Measurements from ENCODE around the gene CELSR3. TPM values are rescaled to one million over a fixed set of nuclear protein-coding genes. Genes with fewer than 3 reads are reported as not detected.

The CELSR3 gene
- total RNA-seq, 1 experiment from 2014 or later: 0.79 TPM

- DNase-seq (ENCODE audit: extremely low read depth, low read depth): no peak
Observed at GRCh38 chr3:48634661-48635221, 27.9 kb downstream of the CELSR3 start.

DNA sequence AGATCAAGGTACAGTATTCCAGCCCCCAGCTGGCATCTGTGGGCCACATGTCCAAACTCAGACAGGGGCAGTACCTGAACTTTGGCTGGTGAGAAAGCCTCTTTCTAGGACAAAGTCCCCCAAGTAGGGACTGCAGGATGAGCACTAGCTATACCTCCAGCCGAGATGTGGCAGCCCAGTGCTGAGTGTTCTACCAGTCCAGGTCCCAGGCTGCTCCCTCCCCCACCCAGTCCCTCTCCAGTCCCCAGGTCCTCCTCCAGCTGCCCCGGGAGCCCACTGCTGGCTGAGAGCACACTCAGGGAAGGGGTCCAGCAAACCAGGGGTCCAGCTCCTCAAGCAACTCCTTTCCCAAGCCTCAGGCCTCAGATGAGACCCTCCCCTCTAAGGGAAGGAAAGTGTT lies 28.9 kb downstream of the CELSR3 start:
- DNase-seq (ENCODE audit: extremely low read depth, low read depth): no peak

GRCh38 chr3:48633256-48633655 lies 29.4 kb downstream of the CELSR3 start:
- no peak for DNase-seq (ENCODE audit: extremely low read depth, low read depth)

- no peak for DNase-seq (ENCODE audit: extremely low read depth, low read depth)
Observed at GRCh38 chr3:48631516-48632448, 30.9 kb downstream of the CELSR3 start.

DNA sequence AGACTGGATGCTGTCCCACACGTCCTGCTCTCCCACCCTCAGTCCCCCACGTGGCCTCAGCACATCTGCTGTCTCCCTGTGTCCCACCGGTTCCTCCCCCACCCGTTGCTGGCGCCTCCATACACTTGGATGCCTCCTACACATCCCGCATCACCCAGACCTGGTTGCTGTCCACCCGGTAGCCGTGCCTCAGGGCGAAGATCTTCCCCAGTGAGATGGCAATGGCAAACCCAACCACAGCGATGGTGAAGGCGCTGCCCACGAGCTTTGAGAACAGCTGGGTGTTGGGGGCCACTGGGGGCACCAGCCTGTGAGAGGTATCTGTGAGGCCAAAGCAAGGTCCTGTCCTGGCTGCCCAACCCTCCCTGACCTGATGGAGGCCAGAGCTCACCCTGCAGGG lies 31.9 kb downstream of the CELSR3 start:
- DNase-seq (ENCODE audit: extremely low read depth, low read depth): no peak

DNA sequence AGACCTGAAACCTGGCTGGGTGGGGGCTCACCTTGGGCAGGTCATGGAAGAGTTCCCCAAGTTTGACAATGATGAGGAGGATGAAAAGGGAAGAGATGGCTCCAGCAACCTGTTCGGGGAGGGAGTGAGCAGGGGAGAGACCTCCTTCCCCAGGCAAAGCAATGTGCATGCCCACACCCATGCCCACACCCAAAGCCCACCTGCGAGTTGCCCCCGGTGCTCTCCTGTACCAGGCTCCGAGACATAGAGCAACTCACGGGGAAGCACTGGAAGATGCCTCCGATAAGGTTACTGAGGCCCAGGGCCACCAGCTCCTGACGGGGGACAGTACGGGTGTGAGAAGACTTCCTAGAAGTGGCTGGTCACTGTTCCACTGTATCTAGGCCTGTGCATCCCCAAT lies 32.3 kb downstream of the CELSR3 start:
- DNase-seq (ENCODE audit: extremely low read depth, low read depth): no peak

GRCh38 chr3:48629894-48630293 lies 32.8 kb downstream of the CELSR3 start:
- no peak for DNase-seq (ENCODE audit: extremely low read depth, low read depth)

DNA sequence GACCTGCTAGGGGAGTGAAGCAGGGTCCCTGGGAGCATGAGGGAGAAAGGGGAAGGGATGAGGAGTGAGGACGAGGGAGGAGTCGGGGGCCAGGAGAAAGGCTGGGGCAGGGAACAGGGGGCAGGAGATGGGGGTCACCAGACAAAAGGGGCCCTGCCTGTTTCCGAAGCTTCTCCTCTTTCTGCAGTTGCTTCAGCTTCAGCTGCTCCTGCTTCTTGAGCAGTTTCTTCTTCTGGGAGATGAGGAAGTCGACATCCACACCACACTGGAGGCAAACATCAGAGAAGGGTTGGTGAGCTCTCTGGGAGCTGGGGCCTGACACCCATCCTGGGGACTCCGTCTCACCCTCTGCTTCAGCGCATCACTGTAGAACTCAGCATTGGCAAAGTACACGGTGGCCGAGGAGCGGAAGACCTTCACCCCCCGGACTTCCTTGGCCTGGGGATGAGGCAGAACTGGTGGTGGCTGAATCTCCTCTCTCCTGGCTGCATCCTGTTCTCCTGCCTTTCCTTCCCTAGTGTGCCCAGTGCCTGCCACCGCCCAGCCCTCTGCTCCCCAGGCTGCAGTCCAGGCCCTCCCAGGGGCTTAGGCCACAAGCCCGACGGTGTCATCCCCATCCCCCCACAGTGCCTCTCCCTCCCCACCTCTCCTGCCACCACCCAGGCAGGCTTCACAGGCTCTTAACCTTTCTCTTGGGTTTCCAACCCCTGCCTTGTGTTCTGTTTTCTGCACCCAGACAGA lies 34.2 kb downstream of the CELSR3 start:
- DNase-seq (ENCODE audit: extremely low read depth, low read depth): no peak

- DNase-seq (ENCODE audit: extremely low read depth, low read depth): no peak
Observed at GRCh38 chr3:48625600-48625999, 37.1 kb downstream of the CELSR3 start.

DNA sequence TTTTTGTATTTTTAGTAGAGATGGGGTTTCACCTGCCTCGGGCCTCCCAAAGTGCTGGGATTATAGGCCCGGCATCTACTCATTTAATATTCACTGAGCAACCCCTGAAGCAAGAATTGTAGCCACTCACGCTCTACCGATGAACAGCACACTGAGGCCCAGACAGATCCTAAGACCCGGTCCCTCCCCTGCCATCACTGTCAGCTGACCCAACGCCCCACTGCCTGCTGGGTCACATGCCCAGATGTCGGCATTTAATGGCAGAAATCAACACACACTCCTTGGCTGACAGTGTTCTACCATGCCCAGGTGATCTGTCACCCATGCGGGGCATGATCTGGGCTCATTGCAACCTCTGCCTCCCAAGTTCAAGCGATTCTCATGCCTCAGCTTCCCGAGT lies 37.9 kb downstream of the CELSR3 start:
- DNase-seq (ENCODE audit: extremely low read depth, low read depth): no peak

DNA sequence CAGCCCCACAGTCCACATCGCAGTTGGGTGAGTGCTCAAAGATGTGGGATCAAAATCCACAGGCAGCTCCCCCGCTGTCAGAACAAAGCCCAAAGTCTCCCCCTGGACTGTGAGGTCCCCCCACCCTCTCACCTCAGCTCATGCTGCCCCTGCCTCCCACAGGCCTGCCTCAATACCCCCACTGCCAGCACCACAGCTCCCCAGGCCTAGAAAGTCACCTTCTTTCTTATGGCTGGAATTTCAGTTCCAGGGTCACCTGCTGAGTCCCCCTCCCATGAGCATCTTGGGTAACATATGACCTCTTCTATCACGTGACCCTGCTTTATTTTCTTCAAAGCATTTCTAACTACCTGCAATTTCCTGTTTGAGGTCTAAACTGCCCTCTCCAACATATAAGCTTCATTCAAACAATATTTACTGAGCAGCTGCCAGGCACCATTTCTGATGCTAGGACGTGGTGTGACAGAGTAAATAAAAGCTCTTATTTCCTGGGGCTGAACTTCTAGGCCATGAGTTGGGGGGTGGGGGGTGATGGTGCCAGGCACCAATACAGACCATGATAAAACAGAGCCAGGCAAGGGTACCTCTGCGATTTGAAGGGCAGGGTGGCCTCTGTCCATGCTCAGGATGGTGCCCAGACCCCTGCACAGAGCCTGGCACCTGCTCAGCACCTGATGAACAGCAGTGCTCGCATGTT lies 38.7 kb downstream of the CELSR3 start:
- no peak for DNase-seq (ENCODE audit: extremely low read depth, low read depth)

GRCh38 chr3:48621461-48621869 lies 41.2 kb downstream of the CELSR3 start, which contains the start of gene TMEM89:
TSS of gene TMEM89 (minus strand) at chr3:48621769. CDS start at chr3:48621756, 13 bp downstream.
- DNase-seq (ENCODE audit: extremely low read depth, low read depth): no peak

DNA sequence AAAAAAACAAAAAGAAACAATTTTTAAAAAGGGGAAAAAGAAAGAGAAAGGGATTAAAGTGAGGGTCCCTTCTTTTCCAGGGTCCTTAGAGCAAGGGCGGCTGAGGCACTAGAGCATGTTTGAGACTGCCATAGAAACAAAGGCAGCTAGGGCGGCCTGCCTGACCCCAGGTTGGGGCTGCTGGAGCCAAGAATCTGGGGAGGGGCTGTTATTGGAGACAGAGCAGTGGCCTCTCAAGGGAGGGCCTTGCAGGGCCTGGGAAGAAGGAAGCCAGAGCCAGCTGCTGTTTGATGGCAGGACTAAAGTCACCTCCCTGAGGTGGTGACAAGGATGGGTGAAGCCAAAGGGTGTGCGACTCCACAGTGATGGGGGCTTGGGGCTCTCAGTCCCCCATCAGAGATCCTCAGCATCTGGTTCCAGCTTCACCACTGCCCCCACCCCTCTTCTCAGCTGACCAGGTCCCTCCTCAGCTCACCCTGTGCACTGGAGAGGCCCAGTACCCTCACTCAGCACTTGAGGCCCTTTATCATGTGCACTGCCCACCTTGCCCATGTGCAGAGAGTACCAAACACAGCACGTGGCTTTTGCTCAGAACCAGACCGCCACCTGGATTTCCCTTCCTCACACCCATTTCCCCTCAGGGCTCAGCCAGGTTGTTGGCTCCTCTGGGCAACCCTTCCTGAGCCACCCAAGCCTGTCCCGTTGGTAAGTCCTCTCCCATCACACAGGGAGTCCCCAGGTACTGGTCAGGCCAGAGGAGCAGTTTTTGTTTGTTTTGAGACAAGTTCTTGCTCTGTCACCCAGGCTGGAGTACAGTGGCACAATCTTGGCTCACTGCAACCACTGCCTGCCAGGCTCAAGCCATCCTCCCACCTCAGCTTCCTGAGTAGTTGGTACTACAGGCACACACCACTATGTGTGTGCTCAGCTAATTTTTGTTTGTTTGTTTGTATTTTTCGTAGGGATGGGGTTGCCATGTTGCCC lies 42.9 kb downstream of the CELSR3 start:
- no peak for DNase-seq (ENCODE audit: extremely low read depth, low read depth)

DNA sequence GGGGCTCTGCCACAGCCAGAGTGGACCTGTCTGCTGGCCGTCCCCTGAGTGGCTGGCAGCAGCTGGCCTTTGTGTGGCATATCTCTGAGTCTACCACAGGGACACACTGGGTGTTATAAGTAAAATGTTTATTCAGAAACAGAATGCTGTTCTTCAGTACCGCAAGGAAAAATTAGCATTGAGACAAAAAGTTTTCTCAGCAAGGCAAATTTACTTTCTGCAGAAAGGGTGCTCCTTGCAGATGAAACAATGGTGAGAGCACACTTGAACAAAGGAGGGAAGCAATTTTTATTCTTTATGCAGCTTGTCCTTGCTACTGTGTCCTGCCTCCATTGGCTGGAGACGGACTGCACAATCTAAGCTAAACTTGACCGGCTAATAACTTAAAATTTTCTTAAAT lies 45.1 kb downstream of the CELSR3 start:
- DNase-seq (ENCODE audit: extremely low read depth, low read depth): no peak

- no peak for DNase-seq (ENCODE audit: extremely low read depth, low read depth)
Observed at GRCh38 chr3:48614044-48614443, 48.6 kb downstream of the CELSR3 start.

DNA sequence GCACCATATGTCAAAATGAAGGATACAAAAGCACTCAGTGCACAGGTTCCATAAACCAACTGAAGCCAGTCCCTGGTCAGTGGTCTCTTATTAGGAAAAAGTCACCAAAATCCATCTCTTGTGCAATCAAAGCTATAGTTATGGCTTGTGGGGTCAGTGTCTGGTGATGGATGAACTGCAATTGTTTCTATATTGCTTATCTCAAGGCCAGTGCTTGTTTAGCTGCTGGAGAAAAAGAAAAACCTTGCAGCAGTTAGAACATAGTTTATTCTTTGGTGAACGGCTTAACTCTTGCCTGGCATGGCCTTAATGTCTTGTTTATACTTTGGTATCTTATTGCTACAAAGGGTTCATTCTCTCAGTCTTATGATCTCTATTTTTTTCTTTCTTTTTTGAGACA lies 50.4 kb downstream of the CELSR3 start:
- DNase-seq (ENCODE audit: extremely low read depth, low read depth): no peak

- DNase-seq (ENCODE audit: extremely low read depth, low read depth): peak; percentile 84
Observed at GRCh38 chr3:48609088-48610005, 53.3 kb downstream of the CELSR3 start, which contains the start of gene UQCRC1. TSS of gene UQCRC1 (minus strand) at chr3:48609646. CDS start at chr3:48609620, 26 bp downstream.

- DNase-seq (ENCODE audit: extremely low read depth, low read depth): no peak
Observed at GRCh38 chr3:48607519-48607918, 55.2 kb downstream of the CELSR3 start.

Measured in NCI-H460 (cell line).